Measurements from ENCODE around the gene MAST3.
A peak's percentile ranks its signal among the peaks of the same experiment; 100 is the strongest.

MAST3 gene

GRCh38 chr19:18160493-18160970 is 63.0 kb downstream of the MAST3 start:
- no peak for DNase-seq

- peak in 13 of 14 donors; percentile 18 to 87 (median 50) for DNase-seq
Measured at GRCh38 chr19:18160971-18161635, 63.5 kb downstream of the MAST3 start.

DNA sequence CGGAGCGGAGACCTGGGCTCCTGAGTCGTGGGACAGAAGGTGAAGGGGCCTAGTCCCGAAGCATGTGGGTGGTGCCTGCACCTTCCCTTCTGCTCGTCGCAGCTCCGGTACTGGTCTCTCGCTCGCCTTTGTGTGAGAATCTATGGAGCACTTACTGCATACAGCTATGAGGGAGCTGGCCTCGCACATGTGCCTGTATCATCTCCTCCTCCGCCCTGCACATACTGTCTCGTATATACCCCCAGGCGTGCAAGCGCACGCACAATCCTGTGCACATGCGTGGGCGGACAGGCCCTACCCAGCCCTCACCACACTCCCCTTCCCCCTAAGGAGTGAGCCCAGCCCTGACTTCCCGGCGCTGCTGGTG is 64.0 kb downstream of the MAST3 start:
- DNase-seq = no peak

GRCh38 chr19:18164072-18164471 is 66.5 kb downstream of the MAST3 start:
- DNase-seq = no peak

GRCh38 chr19:18165794-18166544 is 68.4 kb downstream of the MAST3 start:
- no peak for DNase-seq

DNA sequence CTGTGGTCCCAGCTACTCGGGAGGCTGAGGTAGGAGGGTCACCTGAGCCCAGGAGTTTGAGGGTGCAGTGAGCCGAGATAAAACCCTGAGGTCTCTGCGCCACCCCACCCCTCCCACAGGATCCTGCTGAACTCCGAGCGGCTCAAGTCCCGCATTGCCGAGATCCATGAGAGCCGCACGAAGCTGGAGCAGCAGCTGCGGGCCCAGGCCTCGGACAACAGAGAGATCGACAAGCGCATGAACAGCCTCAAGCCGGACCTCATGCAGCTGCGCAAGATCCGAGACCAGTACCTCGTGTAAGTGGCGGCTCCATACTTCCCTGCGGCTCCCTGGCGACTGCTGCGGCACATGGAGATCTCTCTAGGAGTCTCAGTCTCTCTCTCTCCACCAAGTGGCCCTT is 69.4 kb downstream of the MAST3 start:
- DNase-seq = no peak

DNA sequence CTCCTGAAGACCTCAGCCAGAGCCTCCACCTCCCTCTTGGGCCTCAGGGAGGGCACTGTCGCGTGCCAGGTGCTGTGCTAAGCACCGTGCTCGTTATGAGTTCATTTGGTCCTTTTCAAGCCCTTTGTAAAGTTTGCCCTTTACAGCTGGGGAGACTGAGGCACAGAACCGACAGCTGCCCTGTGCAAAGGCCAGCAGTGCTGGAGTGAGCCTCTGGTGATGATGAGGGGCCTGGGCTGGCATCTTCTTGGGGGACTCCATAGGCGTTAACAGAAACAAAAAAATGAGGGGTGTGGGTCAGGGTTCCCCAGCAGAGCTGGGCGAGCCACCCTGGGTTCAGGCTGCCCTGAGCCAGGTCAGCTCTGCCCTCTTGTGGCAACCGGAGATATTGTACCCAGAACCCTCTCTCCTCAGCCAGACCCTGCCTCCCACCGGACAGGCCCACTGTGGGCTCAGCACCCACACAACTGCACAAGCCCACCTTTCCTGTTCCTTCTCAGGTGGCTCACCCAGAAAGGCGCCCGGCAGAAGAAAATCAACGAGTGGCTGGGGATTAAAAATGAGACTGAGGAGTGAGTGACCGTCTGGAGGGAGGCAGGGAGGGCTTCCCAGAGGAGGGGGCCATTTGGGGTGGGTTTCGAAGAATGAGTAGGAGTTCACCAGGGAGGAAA is 70.5 kb downstream of the MAST3 start:
- peak in 4 of 14 donors; percentile 6 to 45 (median 23) for DNase-seq

DNA sequence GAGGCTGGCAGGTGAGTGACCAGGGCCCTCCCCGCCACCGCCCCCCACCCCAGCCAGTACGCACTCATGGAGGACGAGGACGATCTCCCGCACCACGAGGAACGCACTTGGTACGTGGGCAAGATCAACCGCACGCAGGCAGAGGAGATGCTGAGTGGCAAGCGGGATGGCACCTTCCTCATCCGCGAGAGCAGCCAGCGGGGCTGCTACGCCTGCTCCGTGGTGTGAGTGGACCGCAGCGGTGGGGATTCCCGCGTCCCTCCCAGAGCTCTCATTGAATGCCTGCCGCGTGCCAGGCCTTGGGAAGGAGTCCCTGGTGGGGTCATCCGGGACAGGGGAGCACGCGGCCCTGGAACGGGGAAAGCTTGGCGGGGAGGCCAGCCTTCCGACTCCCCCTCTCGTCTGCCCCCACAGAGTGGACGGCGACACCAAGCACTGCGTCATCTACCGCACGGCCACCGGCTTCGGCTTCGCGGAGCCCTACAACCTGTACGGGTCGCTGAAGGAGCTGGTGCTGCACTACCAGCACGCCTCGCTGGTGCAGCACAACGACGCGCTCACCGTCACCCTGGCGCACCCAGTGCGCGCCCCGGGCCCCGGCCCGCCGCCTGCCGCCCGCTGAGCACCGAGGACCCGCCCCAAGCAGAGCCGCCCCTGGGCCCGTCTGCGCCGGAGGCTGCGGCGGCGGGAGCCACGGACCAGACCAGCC is 71.2 kb downstream of the MAST3 start:
- no peak for DNase-seq

- peak in 3 of 14 donors; percentile 15 to 20 (median 15) for DNase-seq
Measured at GRCh38 chr19:18170714-18171255, 73.2 kb downstream of the MAST3 start.

DNA sequence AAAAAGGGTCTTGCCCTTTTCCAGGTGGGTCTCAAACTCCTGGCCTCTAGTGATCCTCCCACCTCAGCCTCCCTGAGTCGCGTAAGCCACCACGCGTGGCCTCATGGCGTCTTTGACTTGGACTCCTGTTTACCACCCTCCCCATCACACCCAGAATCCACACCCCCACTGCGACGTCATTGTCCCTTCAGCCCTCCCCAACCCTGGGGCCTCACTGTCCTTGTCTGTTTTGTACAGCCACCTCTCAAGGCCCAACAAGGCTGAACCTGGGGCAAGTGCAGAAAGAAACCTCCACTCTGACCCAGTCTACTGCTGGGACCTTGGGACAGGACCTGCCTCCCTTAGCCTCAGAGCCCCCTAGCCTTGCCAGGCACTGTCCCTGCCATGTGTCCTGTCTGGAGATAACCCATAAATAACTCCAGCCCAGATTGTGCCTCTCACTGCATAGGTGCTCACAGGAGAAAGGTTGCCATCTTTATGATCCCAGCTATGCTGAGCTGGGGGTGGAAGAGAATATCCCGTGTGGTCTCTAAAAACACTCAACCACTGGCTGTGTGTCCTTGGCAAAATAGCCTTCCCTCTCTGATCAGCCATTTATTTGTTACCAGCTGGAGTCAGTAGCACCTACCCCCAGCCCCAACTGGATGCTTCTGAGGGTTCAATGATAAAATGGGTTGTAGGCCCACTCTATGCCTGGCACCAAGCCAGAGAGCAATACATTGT is 74.2 kb downstream of the MAST3 start:
- DNase-seq = no peak

DNA sequence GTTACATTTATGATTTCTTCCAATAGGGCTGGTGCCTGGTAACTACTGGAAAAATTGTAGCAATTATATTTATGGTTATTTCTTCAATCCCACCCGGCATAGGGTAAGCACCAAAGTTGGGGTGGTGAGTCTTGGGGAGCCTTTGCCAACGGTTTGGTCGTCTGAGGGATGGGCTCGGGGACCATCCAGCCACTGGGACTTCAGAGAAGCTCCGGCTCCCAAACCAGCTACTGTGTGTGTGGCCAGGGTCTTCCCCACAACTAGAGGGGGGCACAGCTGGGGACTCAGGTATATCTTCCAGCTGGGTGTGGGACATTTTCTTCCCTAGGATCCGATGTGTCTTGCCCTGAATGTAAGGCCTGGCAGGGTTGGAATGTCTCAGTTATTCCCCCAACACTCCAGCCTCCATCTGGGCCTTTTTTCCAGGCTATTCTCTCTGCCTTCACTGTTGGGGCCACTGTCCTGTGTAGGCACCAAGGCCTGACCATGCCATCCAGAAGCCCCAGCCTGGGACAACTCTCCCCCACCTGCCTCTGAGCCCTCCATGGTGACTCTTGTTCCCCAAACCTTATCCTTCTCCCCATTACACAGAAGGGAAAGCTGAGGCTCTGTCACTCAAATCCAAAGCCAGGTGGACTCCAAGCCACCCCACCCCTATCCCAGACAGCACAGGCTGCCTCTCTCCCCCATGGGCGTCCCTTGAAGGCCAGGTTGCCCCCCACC is 74.9 kb downstream of the MAST3 start:
- DNase-seq = no peak

DNA sequence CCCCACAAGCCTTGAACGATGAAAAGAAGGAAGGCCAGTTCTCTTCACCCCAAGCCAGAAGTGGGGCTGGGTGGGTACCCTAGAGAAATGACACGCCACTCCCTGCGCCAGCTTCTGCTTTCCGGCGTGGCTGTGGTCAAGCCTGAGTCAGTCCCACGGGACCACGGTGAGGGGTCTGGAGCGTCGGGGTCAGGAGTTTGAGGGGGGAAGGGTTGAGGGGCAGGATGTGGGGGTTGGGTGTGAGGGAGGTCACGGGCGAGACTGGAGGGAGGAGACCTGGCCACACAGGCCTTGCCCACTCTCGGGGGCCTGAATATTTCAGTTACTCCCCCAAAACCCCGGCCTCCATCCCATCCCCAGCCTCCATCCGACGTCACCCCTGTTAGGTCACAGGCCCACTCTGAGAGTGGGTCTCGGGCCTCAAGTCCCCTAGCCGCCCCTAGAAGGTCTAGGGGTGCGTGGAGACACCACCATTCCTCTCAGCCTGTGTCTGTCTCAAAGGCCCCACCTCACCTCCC is 75.5 kb downstream of the MAST3 start:
- DNase-seq = peak in 6 of 14 donors; percentile 18 to 49 (median 40)

GRCh38 chr19:18173572-18174288 is 76.2 kb downstream of the MAST3 start, which contains the start of gene IFI30:
Gene IFI30, plus strand, starts transcription at chr19:18173813. Its CDS starts 29 bp downstream, at chr19:18173842.
- peak in 7 of 14 donors; percentile 17 to 60 (median 45) for DNase-seq

GRCh38 chr19:18174983-18175382 is 77.4 kb downstream of the MAST3 start:
- DNase-seq = no peak

DNA sequence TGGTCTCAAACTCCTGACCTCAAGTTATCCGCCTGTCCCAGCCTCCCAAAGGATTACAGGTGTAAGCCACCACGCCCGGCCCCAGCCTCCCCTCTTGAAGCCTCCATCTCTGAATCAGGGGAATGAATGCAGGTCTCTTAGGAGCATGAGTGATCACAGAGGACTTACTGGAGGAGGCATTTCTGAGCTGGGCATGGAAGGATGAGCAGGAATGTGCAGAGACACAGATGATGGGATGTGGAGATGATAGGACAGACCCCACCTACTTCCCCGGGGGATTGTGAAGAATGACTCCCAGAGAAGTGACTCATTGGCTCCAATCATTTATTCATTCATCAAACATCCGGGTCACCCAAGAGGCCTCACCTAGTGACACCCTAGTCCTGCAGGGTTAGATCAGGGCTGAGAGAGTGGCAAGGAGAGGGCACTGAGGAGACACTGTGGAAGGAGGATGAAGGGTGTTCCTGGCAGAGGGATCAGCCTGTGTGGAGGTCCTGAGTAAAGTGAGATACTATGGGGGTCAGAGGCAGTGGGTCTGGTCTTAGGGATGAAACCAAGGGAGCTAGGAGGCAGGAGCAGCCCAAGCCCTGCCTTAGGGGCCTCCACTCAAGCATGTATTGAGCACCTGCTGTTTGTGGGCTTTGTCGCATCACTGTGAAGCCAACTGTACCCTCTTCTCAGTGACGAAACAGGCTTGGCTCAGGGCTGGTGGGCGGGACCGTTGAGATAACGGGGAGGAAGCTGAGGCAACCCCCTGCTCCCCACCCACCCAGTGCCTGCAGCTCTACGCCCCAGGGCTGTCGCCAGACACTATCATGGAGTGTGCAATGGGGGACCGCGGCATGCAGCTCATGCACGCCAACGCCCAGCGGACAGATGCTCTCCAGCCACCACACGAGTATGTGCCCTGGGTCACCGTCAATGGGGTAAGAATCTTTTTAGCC is 79.1 kb downstream of the MAST3 start:
- DNase-seq = no peak

DNA sequence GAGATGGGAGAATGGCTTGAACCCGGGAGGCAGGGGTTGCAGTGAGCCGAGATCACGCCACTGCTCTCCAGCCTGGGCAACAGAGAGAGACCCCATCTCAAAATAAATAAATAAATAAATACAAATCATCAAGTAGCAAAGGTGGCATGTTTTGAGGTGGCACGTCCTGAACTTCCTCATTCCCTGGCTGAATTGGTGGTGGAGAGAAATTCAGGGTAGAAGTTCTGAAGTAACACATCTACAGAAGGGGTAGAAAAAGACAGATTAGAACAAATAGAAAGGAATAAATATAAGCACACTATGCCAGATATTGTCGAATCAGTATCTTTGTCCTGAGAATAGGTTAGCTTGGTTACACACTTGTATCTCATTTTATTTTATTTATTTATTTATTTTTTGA is 82.4 kb downstream of the MAST3 start:
- no peak for DNase-seq

GRCh38 chr19:18183529-18183928 is 86.0 kb downstream of the MAST3 start:
- DNase-seq = no peak

GRCh38 chr19:18185538-18185937 is 88.0 kb downstream of the MAST3 start:
- no peak for DNase-seq

- DNase-seq = no peak
Measured at GRCh38 chr19:18190278-18190677, 92.7 kb downstream of the MAST3 start.

Data from C1 segment of cervical spinal cord (tissue), 14 donors.